ENCODE measurements around the gene TRIO.

The TRIO gene

GRCh38 chr5:14296533-14297331, 153.6 kb downstream of the TRIO start:
- DNase-seq (ENCODE audit: low spot score): no peak

GRCh38 chr5:14297697-14298096, 154.6 kb downstream of the TRIO start:
- no peak for DNase-seq (ENCODE audit: low spot score)

GRCh38 chr5:14298126-14298847, 155.1 kb downstream of the TRIO start:
- no peak for DNase-seq (ENCODE audit: low spot score)

GRCh38 chr5:14299666-14300065, 156.5 kb downstream of the TRIO start:
- no peak for DNase-seq (ENCODE audit: low spot score)

- no peak for DNase-seq (ENCODE audit: low spot score)
Measured at GRCh38 chr5:14301186-14301585, 158.0 kb downstream of the TRIO start.

- no peak for DNase-seq (ENCODE audit: low spot score)
Measured at GRCh38 chr5:14302330-14302729, 159.2 kb downstream of the TRIO start.

GRCh38 chr5:14305045-14305444, 161.9 kb downstream of the TRIO start:
- no peak for DNase-seq (ENCODE audit: low spot score)

- DNase-seq (ENCODE audit: low spot score): no peak
Measured at GRCh38 chr5:14306329-14306815, 163.2 kb downstream of the TRIO start.

GRCh38 chr5:14308384-14309154, 165.4 kb downstream of the TRIO start:
- DNase-seq (ENCODE audit: low spot score): no peak

GRCh38 chr5:14309199-14309598, 166.1 kb downstream of the TRIO start:
- DNase-seq (ENCODE audit: low spot score): no peak

GRCh38 chr5:14309878-14310531, 166.9 kb downstream of the TRIO start:
- DNase-seq (ENCODE audit: low spot score): no peak

GRCh38 chr5:14310901-14311300, 167.8 kb downstream of the TRIO start:
- no peak for DNase-seq (ENCODE audit: low spot score)

GRCh38 chr5:14313986-14314690, 171.0 kb downstream of the TRIO start:
- peak; percentile 2 for DNase-seq (ENCODE audit: low spot score)

GRCh38 chr5:14316471-14316870, 173.3 kb downstream of the TRIO start:
- DNase-seq (ENCODE audit: low spot score): no peak

- DNase-seq (ENCODE audit: low spot score): no peak
Measured at GRCh38 chr5:14319102-14319501, 176.0 kb downstream of the TRIO start.

- no peak for DNase-seq (ENCODE audit: low spot score)
Measured at GRCh38 chr5:14321936-14322335, 178.8 kb downstream of the TRIO start.

- DNase-seq (ENCODE audit: low spot score): no peak
Measured at GRCh38 chr5:14322437-14323187, 179.5 kb downstream of the TRIO start.

- no peak for DNase-seq (ENCODE audit: low spot score)
Measured at GRCh38 chr5:14323466-14323865, 180.3 kb downstream of the TRIO start.

GRCh38 chr5:14325369-14325768, 182.2 kb downstream of the TRIO start:
- DNase-seq (ENCODE audit: low spot score): no peak

- no peak for DNase-seq (ENCODE audit: low spot score)
Measured at GRCh38 chr5:14326035-14326903, 183.1 kb downstream of the TRIO start.
